NOMO-1 treated with dmso at 0.1 percent for 144 hours (cell line): ENCODE measurements around the gene GNA12.

Experiments
- DNase-seq: peaks from one replicate; lab custom pipeline; 2025; ENCODE audit not compliant: unreplicated experiment; lab: John Stamatoyannopoulos, UW

The GNA12 gene

DNA sequence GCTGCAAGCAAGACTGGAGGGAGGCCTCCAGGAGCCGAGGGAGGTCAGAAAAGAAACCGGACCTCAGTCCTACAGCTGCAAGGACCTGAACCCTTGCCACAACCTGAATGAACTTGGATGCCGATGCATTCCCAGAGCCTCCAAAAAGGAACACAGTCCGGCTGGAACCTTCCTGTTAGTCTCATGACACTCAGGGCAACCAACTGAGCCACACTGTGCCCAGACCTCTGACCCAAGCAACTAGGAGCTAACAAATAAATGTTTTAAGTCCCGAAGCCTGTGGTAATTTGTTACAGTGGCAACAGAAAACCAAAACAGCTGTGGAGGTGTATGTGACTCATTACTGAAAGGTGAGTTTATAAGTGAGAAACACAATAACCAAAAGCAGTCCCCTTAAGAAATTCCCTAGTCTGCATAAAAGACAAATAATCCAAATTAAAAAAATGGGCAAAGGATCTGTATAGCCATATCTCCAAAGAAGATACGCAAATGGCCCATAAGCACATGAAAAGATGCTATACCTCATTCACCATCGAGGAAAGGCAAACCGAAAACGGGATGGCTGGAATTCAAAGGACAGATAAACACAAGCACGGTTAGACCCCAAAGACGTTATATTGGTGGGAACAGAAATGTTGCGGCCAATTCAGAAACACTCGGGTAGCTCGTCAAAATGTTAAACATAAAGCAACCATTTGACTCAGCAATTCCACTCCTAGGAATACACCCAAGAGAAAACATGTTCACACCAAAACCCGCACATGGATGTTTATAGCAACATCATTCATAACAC lies 24.8 kb downstream of the GNA12 start:
- no peak for DNase-seq

DNA sequence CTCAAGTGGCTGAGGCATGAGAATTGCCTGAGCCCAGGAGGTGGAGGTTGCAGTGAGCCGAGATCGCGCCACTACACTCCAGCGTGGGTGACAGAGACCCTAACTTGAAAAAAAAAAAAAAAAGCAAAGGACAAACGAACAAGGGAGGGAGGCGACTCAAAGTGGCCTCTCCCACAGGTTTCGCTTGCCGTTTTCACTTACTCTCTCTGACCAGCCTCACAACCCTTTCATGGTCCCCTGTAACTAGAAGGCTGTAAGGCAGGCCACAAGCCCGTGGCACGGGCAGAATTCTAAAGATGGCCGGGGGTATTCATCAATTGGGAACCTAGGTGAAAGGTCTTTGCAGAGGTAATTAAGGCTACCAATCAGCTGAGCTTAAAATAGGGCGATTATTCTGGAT lies 25.5 kb downstream of the GNA12 start:
- DNase-seq, result no peak

DNA sequence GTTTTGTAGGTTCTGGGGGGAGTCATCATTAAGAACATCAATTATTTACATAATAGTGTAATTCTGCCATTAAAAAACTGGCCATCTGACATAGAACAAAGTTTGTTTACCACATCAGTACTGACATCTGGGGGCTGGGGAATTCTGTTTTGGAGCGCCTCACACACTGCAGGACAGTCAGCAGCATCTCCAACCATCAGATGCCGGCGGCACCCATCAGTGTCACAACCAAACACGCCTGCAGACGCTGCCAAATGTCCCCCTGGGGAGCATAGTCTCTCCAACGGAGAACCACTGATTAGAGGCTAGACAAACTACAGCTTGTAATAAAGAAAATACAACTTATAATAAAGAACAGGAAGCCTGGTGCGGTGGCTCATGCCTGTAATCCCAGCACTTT lies 26.0 kb downstream of the GNA12 start:
- DNase-seq, result no peak

- DNase-seq, result no peak
These were observed 26.7 kb downstream of the GNA12 start for GRCh38 chr7:2817456-2817855.

GRCh38 chr7:2815875-2816245 lies 28.2 kb downstream of the GNA12 start:
- no peak for DNase-seq

DNA sequence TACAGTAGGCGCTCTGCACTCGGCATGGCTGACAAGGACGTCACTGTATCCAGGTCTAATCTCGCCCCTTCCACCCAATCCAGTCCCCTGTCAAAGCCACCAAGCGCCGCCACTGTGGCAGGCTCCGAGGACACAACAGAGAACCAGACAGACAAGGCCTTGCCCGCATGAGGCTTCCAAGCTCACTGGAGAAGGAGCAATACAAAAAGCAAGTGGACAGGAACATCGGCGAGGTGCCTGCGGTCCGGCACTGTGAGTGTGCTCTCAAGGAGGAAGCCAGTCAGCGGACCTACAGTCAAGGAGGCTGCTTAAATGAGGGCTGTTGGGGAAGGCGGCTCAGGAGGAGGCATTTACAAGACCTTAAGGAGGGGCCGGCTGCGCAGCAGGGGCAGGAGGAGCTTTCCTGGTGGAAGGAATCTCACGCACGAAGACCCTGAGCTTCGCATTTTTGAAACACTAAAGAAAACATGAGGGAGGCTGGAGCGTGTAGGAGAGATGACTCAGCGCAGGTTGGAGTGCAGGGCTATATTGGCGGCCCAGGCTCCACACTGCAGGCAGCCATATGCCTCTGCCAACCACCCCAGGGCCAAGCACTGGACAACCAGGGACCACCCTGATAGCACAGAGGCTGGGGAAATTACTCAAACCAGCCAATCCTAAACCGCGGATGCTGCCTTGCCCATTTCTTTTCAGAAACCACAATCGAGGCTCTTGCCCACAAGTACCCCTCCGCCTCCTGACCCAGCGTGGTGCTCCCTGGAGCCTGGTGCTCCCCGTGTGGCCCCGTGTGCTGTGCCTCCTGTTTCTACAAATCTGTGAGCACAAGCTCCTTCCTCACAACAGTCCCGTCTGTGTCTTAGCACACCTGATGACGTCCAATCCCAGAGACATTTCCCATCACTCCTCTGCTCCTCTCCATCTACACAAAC lies 28.9 kb downstream of the GNA12 start:
- no peak for DNase-seq

DNA sequence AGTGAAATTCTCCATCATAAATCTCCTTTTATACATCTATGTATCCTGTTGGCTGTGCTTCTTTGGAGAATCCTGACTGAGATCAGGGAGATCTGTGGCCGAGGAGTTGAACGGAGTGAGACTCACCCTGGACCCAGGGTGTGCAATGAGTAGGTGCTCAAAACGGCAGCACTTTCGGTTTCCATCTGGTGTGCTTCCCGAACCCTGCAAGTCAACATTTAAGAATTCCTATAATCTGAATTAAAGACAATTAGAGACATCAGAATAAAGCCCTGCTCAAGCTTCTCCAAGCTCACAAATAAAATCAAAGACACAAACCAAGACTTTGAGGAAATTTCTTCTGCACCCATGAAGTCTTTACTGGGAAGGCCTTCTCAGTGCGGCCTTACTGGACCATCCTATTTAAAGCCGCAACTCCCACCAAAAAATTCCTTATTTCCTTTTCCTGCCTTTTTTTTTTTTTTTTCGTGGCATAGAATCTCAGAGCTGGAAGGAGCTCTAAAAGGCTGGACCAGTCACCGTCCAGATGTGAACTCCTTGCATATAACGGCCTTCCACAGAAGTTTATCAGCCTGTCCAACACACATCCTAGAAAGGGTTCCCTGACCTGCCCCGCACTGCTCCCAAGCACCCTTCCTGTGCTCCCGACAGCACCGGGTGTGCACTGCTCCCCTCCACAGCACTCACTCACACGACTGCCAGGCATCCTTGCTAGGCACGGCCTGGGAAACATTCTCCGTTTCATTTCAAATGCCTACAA lies 29.7 kb downstream of the GNA12 start:
- no peak for DNase-seq

GRCh38 chr7:2813350-2814185 lies 30.5 kb downstream of the GNA12 start:
- no peak for DNase-seq

- DNase-seq, result no peak
These were observed 31.3 kb downstream of the GNA12 start for GRCh38 chr7:2812831-2813230.

- no peak for DNase-seq
These were observed 32.0 kb downstream of the GNA12 start for GRCh38 chr7:2812114-2812487.

DNA sequence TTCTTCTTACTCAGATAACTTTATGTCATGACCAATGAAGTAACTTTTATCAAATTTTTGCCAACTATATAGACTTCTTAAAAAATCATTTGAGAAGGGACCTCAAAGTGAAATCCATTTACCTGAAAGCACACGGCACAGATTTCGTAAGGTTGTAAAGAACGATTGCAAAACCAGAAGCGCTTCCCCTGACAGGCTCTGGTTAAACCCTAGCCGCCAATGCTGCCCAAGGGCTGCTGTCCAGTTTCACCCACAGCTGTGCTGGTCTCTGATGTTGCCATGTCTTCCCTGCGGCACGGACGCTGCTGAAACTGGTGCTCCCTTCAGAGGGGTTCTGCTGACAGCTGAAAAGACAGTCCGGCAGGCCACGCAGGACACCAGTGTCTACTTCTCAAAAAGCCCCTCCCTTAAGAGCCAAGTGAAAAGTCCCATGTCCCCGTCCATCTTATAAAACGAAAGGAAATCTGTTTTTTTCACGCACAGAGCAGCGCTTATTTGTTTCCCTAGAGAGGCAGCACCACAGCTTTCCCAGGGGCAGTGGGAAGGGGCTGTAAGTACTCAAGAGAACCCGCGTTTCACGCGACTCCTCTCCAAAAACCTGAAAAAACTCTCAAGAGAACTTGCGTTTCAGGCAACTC lies 32.5 kb downstream of the GNA12 start:
- peak; percentile 19 for DNase-seq

DNA sequence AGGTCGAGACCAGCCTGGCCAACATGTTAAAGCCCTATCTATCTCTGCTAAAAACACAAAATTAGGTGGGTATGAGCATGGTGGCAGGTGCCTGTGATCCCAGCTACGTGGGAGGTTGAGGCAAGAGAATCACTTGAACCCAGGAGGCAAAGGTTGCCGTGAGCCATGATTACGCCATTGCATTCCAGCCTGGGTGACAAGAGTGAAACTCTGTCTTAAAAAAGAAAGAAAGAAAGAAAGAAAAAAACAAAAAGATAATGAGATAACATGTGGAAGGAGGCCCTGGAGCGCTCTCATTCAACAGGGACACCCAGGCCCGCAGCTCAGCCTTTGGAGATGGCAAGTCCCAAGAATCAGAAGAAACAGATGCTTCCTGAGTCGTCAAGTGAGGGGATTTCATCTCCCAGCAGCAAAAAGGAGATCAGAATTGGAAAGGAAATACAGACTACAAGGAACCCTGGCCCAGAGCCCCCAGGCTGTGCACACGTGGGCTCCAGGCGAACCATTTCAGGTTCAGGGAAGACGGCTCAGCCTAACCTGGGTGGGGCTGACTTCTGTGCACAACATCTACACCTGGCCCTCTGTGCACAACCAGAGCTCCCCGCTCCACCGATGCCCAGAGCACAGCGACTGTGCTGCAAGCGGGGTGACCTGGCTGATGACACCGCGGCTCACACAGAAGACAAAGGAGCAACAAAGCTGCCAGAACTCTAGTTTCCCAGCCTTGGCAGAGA lies 33.3 kb downstream of the GNA12 start:
- no peak for DNase-seq

GRCh38 chr7:2809903-2810625 lies 34.0 kb downstream of the GNA12 start:
- DNase-seq, result no peak

GRCh38 chr7:2808891-2809665 lies 35.0 kb downstream of the GNA12 start:
- peak; percentile 50 for DNase-seq

DNA sequence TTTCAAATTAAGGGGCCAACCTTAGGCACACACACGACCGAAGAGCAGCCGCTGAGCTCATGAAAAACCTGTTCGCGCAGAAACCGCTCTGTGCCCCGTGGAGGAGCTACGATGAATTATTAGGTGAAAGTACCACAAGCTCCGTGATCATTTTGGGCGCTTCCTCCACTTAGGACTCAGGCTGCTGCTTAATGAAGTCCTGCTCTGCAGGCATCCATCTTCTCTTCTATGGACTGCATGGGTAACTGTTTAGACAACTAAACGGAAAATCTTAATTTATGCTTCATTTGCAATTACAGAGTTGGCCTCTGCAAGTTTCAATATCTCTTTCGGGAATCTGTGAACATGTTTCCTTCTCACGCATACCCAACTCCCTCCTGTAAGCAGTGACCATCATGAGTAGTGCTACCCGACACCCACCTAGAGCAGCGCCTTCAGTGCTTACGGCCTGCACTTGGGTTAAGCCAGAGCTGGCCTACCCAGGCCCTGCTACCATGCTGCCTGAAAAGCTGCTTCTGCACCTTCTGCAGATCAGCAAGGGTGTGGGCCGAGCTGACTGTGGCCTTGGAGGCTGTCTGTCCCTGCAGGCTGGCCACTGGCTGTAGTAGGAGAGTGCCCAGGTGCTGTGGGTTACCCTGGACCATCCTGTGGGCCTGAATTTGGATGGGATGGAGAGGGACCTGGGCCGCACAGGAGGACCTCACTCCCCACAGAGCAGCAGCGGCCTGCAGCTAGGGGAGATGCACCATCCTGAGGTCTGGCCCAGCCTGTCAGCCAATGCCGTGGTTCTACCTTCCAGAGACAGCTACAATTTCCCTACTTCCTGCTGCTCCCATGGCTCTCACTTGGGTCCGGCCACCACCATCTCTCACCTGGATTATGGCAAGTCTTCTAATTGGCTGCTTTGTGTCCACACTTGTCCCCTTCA lies 36.0 kb downstream of the GNA12 start:
- no peak for DNase-seq

DNA sequence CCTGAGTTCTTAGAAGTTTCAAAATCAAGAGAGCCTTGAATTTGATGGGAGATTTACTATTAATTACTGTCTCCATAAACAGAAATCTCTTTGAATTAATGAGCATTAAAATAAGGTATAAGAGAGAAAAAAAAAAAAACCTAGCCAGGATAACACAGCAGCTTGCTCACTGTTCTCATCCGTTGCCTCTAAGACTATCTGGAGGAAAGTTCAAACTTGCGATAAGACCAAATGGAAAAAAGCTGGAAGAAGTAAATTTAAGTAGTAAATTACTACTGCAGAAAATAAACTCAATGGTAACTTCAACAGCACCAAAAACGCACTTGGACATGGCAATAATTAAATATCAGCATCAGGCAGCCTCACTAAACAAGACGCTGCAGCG lies 36.7 kb downstream of the GNA12 start:
- no peak for DNase-seq

DNA sequence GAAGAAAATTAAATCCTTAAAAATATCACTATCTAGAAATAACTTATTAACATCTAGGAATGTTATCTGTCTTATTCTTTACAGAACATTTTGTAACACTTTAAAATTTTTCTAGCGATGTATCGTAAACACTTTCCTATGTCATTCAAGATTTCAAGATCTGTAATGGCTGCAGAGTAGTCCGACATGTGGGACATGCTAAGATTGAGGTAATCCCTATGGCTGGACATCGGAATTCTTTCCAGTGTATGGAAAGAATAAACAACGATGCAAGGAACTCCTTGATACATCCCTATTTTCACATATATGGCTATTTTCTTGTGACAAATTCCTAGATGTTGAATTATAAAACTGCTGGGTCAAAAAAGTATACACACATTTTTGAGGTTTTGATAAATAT lies 37.5 kb downstream of the GNA12 start:
- no peak for DNase-seq
